ENCODE data around the gene IL10RB.

- TF ChIP-seq CTCF (IDR thresholded peaks at IDR 0.05) (no peak), POLR2A (IDR thresholded peaks at IDR 0.05) (no peak)
Observed at GRCh38 chr21:33237486-33237885, 28.7 kb upstream of the IL10RB start.

All from uterus (tissue), 2 donors.